Kidney (tissue), 14 donors: ENCODE data around the gene SOHLH1. TPM values are rescaled to one million over a fixed set of nuclear protein-coding genes. Genes with fewer than 3 reads are reported as not detected.

Experiments
- DNase-seq, 5 donors: peaks; one replicate each; pipeline ENCODE4 v3.0.0-alpha.2; 2013 to 2020
- FAIRE-seq: peaks from 2 replicates; lab custom pipeline; 2012; peaks lifted over from hg19 to GRCh38; lab: Jason Lieb, UNC
- H3K27ac ChIP-seq, 2 donors: one replicate each; pipeline ENCODE4 v1.7.0; 2013; ENCODE audit warnings: low read depth in 2 of 2, low read length in 2 of 2, inconsistent platforms in 1 of 2
- H3K27me3 ChIP-seq: one replicate; pipeline ENCODE4 v1.7.1; 2013; ENCODE audit warnings: low read length, inconsistent platforms; ENCODE audit not compliant: control insufficient read depth, insufficient read depth
- H3K36me3 ChIP-seq, 3 donors: one replicate each; pipeline versions ENCODE4 v1.7.0 to v1.7.1; 2013; ENCODE audit warnings: low read length in 3 of 3, control low read depth in 1 of 3, inconsistent platforms in 1 of 3; ENCODE audit not compliant: insufficient read depth in 3 of 3, control insufficient read depth in 2 of 3
- H3K4me1 ChIP-seq, 3 donors: one replicate each; pipeline versions ENCODE4 v1.7.0 to v1.7.1; 2013; ENCODE audit warnings: low read length in 3 of 3, inconsistent platforms in 1 of 3, low read depth in 1 of 3; ENCODE audit not compliant: control insufficient read depth in 2 of 3, insufficient read depth in 2 of 3
- H3K4me3 ChIP-seq, 3 donors: one replicate each; pipeline versions ENCODE4 v1.7.0 to v1.8.1; 2013; ENCODE audit warnings: low read length in 3 of 3, control low read depth in 1 of 3, inconsistent platforms in 1 of 3
- H3K9ac ChIP-seq, 3 donors: one replicate each; pipeline versions ENCODE4 v1.7.0 to v1.7.1; 2013; ENCODE audit warnings: low read length in 3 of 3, control low read depth in 1 of 3, inconsistent platforms in 1 of 3
- H3K9me3 ChIP-seq, 3 donors: one replicate each; pipeline versions ENCODE4 v1.7.0 to v1.7.1; 2013; ENCODE audit warnings: low read length in 3 of 3, control low read depth in 1 of 3, inconsistent platforms in 1 of 3; ENCODE audit not compliant: control insufficient read depth in 2 of 3, insufficient read depth in 1 of 3
- CTCF ChIP-seq: IDR thresholded peaks from 3 replicates; pipeline ENCODE4 v1.5.1; 2012; ENCODE audit warnings: mild to moderate bottlenecking, moderate library complexity, borderline replicate concordance; ENCODE audit not compliant: insufficient read depth; ENCODE audit errors: extremely low read depth
- intact Hi-C: fragments of 100-400 bp; cut with DNase I; formaldehyde crosslinking; loops from one replicate; pipeline ENCODE4 v1.11.1; 2022
- polyA plus RNA-seq: library from polyadenylated mRNA; stranded (reverse); fragments of 350-450 nt; fragmentation: Illumina TruSeq; extraction: RNeasy Lipid Tissue Mini Kit (QIAGEN cat#74804); gene quantifications from one replicate; pipeline ENCODE4 v1.2.3, GENCODE V29; 2014; ENCODE audit warnings: low read depth, low replicate concordance; ENCODE audit not compliant: insufficient read depth
- total RNA-seq: library from RNA; stranded (reverse); fragmentation: NEBNext Ultra II Directional; extraction: Animal tissue kit (Norgen Biotek cat#: 25700); gene quantifications from one replicate; pipeline ENCODE4 v1.2.1, GENCODE V29; 2021
- donor health status: control.
- donor health status: control.
- donor health status: control.
- donor health status: control.
- donor health status: control.
- donor health status: DM: yes; HTN: yes; CAD: no.
- donor health status: Normal renal cell carcinoma (clear cell type).

SOHLH1 gene
- total and polyA plus RNA-seq, 2 donors from 2014 or later = not detected

GRCh38 chr9:135714242-135715055, 15.2 kb upstream of the SOHLH1 start:
- Histone ChIP-seq H3K27me3 (no peaks in the 10 kb centered on the region), H3K9me3 (no peaks in the 10 kb centered on the region), H3K36me3 (no peaks in the 10 kb centered on the region), H3K27ac (no peak overlapping the region), H3K4me3 (no peak overlapping the region), H3K4me1 (no peaks in the 10 kb centered on the region), H3K9ac (no peak overlapping the region)
- DNase-seq = peak in 3 of 5 donors; percentile 39 to 70 (median 62)
- TF ChIP-seq CTCF = no peak
- FAIRE-seq = no peak
- intact Hi-C loops = no loop called here

- intact Hi-C loops = no loop called here
- FAIRE-seq = no peak
- Histone ChIP-seq H3K27ac (no peak overlapping the region), H3K9me3 (no peaks in the 10 kb centered on the region), H3K9ac (no peak overlapping the region), H3K36me3 (no peaks in the 10 kb centered on the region), H3K4me1 (no peaks in the 10 kb centered on the region), H3K27me3 (no peaks in the 10 kb centered on the region), H3K4me3 (no peak overlapping the region)
- TF ChIP-seq CTCF = no peak
- no peak for DNase-seq
Observed at GRCh38 chr9:135712613-135713295, 13.5 kb upstream of the SOHLH1 start.

GRCh38 chr9:135711881-135712280, 12.6 kb upstream of the SOHLH1 start:
- Histone ChIP-seq H3K27ac (no peak overlapping the region), H3K4me3 (no peak overlapping the region), H3K36me3 (no peaks in the 10 kb centered on the region), H3K4me1 (no peaks in the 10 kb centered on the region), H3K9ac (no peak overlapping the region), H3K27me3 (no peaks in the 10 kb centered on the region), H3K9me3 (no peaks in the 10 kb centered on the region)
- intact Hi-C loops = no loop called here
- TF ChIP-seq CTCF = no peak
- no peak for DNase-seq
- no peak for FAIRE-seq
